GM12891 (cell line): ENCODE measurements around the gene ESRP2.
A peak's percentile ranks its signal among the peaks of the same experiment; 100 is the strongest.

Experiments used
- DNase-seq: peaks from one replicate; pipeline ENCODE4 v3.0.0; 2011; ENCODE audit warnings: low spot score; ENCODE audit not compliant: insufficient read length
- FAIRE-seq: peaks from 2 replicates; lab custom pipeline; 2011; peaks lifted over from hg19 to GRCh38; lab: Jason Lieb, UNC
- PAX5 ChIP-seq: IDR thresholded peaks from 2 replicates; pipeline ENCODE4 v1.6.1; 2011; ENCODE audit warnings: low read length, moderate library complexity, mild to moderate bottlenecking; ENCODE audit not compliant: insufficient read depth, severe bottlenecking
- POLR2A ChIP-seq: IDR thresholded peaks from 2 replicates; pipeline ENCODE4 v1.6.1; 2011; ENCODE audit warnings: low read depth, low read length, control low read depth
- POLR2AphosphoS5 ChIP-seq: IDR thresholded peaks from 2 replicates; pipeline ENCODE4 v1.6.1; 2011; ENCODE audit warnings: low read depth, low read length, control low read depth
- POU2F2 ChIP-seq: IDR thresholded peaks from 2 replicates; pipeline ENCODE4 v1.6.1; 2011; ENCODE audit warnings: low read depth, mild to moderate bottlenecking, control low read depth, low read length, moderate library complexity
- SPI1 ChIP-seq: IDR thresholded peaks from 2 replicates; pipeline ENCODE4 v1.6.1; 2011; ENCODE audit warnings: low read depth, low read length, control low read depth
- TAF1 ChIP-seq: IDR thresholded peaks from 2 replicates; pipeline ENCODE4 v1.6.1; 2011; ENCODE audit warnings: low read depth, low read length, control low read depth

The ESRP2 gene

DNA sequence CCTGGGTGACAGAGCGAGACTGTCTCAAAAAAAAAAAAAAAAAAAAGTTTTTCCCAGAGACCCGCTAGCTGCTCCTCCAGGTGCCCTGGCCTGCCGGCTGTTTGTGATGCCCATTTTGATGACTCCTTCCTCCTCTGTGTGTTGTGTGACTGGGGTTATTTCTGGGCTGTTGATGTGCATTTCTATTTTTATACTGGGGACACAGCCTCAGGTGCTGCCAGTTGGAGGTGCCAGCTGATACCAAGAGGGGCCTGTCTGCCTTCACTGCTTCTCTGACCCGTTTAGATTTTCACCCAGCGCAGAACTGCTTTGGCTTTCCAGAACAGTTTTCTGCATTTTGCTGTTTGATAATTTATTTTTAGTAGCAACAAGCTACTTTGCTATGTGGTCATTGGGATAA, 15.9 kb upstream of the ESRP2 start:
- no peak for FAIRE-seq
- DNase-seq: no peak
- TF ChIP-seq POLR2AphosphoS5 (no peak), SPI1 (no peak), POLR2A (no peak), POU2F2 (no peak), TAF1 (no peak), PAX5 (no peak)

DNA sequence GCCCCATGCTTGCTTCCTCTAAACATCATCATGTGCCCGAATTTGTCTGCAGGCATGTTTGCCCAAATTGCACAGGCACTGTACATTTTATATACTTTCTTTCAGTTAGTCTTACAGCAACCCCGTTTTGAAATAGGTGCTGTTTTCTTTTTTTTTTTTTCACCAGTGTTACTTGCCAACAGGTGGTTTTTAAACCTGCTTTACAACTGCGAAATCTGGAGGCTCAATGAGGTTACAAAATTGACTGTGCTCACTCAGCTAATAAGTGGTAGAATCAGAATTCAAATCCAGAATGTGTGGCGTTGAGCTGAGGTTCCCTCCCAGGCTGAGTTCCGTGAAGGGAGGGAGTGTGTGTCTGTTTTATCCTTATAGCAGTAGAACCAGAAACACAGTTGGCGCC, 15.0 kb upstream of the ESRP2 start:
- FAIRE-seq: no peak
- TF ChIP-seq POU2F2 (no peak), POLR2AphosphoS5 (no peak), TAF1 (no peak), SPI1 (no peak), POLR2A (no peak), PAX5 (no peak)
- DNase-seq: no peak

DNA sequence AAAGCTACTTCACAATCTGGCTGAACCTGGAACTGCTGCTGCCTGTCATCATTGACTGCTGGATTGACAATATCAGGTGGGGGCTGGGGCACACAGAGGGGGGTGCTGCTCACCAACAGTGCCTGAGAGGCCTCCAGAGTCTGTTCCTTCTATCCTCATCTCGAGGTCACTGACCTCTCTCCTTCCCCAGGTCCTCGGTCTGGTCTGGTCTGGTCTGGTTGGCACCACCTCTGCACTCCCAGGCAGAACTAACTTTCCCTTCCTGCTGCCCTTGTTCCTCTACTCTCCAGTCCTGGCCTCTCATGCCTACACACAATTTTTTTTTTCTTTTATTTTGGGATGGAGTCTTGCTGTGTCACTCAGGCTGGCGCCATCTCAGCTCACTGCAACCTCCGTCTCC, 13.4 kb upstream of the ESRP2 start:
- DNase-seq: no peak
- TF ChIP-seq POLR2AphosphoS5 (no peak), PAX5 (no peak), TAF1 (no peak), POU2F2 (no peak), SPI1 (no peak), POLR2A (no peak)
- FAIRE-seq: no peak

DNA sequence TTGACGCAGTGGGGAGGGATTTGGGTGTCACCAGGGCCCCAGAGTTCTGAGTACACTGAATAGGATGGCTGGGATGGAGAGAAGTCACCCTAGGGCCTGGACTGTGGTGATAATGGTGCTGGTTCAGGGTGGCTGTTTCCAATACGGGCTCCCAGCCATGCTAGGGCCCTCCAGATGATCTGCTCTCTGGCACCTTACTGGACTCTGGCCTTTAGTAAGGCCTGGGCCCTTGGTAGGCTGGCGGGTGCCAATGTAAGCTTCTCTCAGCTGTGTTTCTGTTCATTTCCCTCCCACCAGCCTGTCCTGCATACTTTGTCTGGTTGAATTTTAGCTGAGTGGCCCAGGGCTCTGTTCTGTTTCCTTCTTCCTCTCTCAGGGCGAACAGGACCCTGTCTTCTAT, 12.0 kb upstream of the ESRP2 start:
- FAIRE-seq: no peak
- DNase-seq: no peak
- TF ChIP-seq POLR2AphosphoS5 (no peak), POU2F2 (no peak), TAF1 (no peak), SPI1 (no peak), PAX5 (no peak), POLR2A (no peak)

DNA sequence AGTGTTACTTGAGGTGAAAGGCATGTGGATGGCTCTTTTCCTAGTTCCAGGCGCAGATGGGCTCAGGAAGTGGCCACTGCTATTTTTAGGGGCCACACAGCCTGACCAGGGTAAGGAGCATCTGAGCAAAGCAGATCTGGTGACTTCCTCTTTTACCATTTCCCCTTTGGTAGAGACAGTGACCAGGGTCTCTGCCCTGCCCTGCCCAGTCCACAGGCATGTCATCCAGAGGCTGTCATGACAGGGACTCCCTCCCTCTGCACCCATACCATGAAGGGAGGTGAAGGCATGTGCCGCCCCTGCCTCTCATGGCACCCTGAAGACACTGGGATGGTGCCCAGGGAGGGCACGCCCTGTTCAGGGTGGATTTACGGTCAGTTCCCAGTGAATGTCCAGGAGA, 11.5 kb upstream of the ESRP2 start:
- no peak for FAIRE-seq
- TF ChIP-seq POU2F2 (no peak), SPI1 (peak; percentile 83)
- no peak for DNase-seq

DNA sequence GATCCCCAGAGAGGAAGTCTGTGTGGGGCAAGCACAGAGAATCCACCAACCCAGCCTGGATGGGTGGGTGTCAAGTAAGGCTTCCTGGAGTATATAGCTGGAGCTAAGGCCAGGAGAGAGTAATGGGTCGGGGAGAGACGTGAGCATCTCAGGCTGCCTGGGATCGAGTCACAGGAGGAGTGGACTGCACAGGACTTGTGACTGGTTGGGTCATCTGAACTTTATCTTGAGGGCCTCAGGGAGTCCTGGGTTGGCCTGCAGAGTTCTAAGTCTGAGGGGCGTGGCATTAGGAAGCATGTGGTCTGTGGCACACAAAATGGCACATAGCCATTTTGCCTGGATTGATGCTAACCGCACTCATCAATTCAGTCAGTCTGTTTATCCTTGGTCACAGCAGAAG, 10.7 kb upstream of the ESRP2 start:
- TF ChIP-seq POLR2AphosphoS5 (no peak), PAX5 (no peak), POU2F2 (no peak), TAF1 (no peak), POLR2A (no peak), SPI1 (no peak)
- FAIRE-seq (no peak), DNase-seq (no peak)

DNA sequence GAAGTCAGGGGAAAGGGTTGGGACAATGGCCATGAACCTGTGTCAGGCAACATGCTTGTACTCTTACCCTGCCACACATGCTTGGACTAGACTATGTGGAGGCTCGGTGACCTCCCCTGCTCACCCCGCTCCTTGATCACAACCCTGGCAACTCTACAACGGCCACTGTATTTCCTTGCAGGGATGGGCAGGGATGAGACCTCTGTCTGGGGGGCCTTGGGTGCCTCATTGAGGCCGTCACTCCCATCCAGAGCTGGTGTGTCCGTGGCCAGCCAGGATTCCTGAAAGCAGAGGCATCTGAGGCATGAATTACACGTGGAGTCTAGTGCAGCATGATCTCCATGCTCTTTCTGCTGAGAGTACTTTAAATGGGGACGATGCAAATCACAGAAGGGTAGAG, 10.2 kb upstream of the ESRP2 start:
- DNase-seq (no peak), FAIRE-seq (no peak)
- TF ChIP-seq POU2F2 (no peak), POLR2A (no peak), TAF1 (no peak), PAX5 (no peak), SPI1 (no peak), POLR2AphosphoS5 (no peak)

DNA sequence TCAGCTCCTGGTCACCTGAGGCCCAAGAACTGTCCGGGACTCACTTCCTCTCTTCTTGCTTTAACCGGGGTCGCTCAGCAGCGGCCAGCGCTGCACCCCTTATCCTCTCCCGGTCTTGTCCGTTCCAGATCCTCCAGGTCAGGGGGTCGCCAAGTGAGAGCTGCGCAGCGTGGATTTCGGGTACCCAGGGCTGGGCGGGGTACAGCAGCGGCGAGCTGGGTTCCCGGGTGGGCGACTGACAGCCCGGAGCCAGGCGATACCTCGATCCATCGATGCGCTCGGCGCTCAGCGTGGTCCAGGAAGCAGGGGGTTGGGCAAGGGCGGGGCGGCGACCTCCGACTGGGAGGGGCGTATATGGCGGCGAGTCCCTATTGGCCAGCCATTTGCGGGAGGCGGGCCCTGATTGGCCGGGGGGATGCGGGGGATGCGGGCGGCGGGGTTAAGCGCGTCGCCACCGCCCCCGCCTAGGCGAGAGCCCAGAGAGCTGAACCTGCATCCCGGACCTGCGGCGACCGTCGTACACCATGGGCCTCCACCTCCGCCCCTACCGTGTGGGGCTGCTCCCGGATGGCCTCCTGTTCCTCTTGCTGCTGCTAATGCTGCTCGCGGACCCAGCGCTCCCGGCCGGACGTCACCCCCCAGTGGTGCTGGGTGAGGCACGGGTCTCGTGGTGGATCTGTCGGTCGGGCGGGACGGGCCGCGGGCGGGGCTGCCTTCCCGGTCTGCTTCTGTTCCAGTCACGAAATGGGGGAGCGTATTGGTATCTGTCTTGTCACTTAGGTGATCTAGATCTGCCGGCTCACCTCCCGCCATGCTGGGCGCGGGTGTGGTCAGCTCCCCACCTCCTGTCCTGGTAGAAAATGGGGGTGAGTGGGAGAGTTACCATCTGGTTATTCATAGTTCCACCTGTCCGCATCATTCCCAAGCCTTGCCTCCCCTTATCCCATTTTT, 9.3 kb upstream of the ESRP2 start, which contains the start of gene PLA2G15:
PLA2G15 (plus strand) TSS at position 471 of the 951 bp plus-strand sequence; CDS start at position 525, 54 bp downstream.
- FAIRE-seq (peak; percentile 96), DNase-seq (peak; percentile 98)
- TF ChIP-seq POLR2A (peak; percentile 63), POU2F2 (no peak), TAF1 (0 out of 2 replicates have a peak, but pooled peaks have one; percentile 36), SPI1 (peak; percentile 76), POLR2AphosphoS5 (peak; percentile 63), PAX5 (peak; percentile 55)

DNA sequence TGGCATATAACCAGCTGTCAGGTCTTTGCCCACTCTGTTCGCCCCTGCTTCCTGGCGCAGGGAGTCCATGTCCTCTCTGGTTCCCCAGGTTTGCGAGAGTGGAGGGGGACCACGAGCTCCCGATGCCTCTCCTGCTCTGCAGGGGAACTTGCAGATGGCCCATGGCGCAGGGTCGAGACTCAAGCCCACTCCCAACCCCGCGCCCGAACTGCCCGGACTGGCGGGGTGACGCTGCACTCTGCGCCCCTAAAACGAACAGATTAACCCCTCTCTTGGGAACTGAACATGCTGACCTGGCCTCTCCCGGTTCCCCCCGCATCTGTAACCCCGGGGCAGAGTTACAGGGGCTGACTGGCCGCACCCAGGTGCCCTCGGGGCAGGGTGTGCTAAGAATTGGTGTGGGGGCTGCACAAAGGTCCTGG, 8.6 kb upstream of the ESRP2 start:
- FAIRE-seq (no peak), DNase-seq (no peak)
- TF ChIP-seq PAX5 (no peak), POU2F2 (no peak), POLR2A (no peak), SPI1 (no peak), TAF1 (no peak)
